GM12874 (cell line): Measurements from ENCODE around the gene GOLGA8N.

Experiments
- CTCF ChIP-seq: IDR thresholded peaks from 2 replicates; pipeline ENCODE4 v1.5.1; 2011; ENCODE audit warnings: low read depth, mild to moderate bottlenecking, control low read depth, low read length, moderate library complexity; ENCODE audit not compliant: insufficient read depth

The GOLGA8N gene

GRCh38 chr15:32642667-32643435 is 49.6 kb downstream of the GOLGA8N start:
- no peak for TF ChIP-seq CTCF

- no peak for TF ChIP-seq CTCF
Measured at GRCh38 chr15:32643907-32644445, 50.7 kb downstream of the GOLGA8N start.

GRCh38 chr15:32646291-32646690 is 53.0 kb downstream of the GOLGA8N start:
- TF ChIP-seq CTCF, result no peak

GRCh38 chr15:32649342-32649741 is 56.1 kb downstream of the GOLGA8N start:
- peak; percentile 20; the same call in 1 of the 2 replicates for TF ChIP-seq CTCF

GRCh38 chr15:32651229-32651837 is 58.1 kb downstream of the GOLGA8N start:
- peak; percentile 95 for TF ChIP-seq CTCF

- TF ChIP-seq CTCF, result no peak
Measured at GRCh38 chr15:32652178-32652577, 58.9 kb downstream of the GOLGA8N start.

GRCh38 chr15:32656091-32656490 is 62.8 kb downstream of the GOLGA8N start:
- TF ChIP-seq CTCF, result no peak
